Renal cortex interstitium (tissue), 11 donors: ENCODE data around the gene TPST1. TPM values are rescaled to one million over a fixed set of nuclear protein-coding genes. Genes with fewer than 3 reads are reported as not detected.

Experiments
- DNase-seq, 11 donors: peaks; one replicate each; pipeline ENCODE4 v3.0.0-alpha.2; 2013; ENCODE audit warnings: low read depth in 9 of 11, low spot score in 4 of 11; ENCODE audit errors: extremely low read depth in 1 of 11
- polyA plus RNA-seq, 3 donors: library from polyadenylated mRNA; unstranded; fragments of 120-200 nt; gene quantifications; one replicate each; pipeline ENCODE4 v1.2.1, GENCODE V29; 2013; ENCODE audit not compliant: insufficient read length in 3 of 3

The TPST1 gene
- polyA plus RNA-seq, 3 donors, result 40.8 to 43.6 (median 41.8) TPM

DNA sequence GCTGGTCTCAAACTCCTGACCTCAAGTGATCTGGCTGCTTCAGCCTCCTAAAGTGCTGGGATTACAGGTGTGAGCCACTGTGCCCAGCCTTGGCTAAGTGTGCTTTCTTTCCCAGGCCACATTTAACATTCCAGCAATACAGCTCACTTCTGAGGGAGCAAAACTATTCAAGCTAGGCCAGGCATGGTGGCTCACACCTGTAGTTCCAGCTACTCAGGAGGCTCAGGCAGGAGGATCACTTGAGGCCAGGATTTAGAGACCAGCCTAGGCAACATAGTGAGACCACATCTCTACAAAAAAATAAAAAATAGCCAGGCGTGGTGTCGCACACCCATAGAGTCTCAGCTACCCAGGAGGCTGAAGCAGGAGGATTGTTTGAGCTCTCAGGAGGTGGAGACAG, 23.3 kb upstream of the TPST1 start:
- no peak for DNase-seq

GRCh38 chr7:66182920-66183319, 22.2 kb upstream of the TPST1 start:
- DNase-seq, result no peak

- DNase-seq, result no peak
Observed at GRCh38 chr7:66183700-66184099, 21.4 kb upstream of the TPST1 start.

GRCh38 chr7:66185680-66186187, 19.4 kb upstream of the TPST1 start:
- no peak for DNase-seq

GRCh38 chr7:66186991-66187390, 18.1 kb upstream of the TPST1 start:
- no peak for DNase-seq

DNA sequence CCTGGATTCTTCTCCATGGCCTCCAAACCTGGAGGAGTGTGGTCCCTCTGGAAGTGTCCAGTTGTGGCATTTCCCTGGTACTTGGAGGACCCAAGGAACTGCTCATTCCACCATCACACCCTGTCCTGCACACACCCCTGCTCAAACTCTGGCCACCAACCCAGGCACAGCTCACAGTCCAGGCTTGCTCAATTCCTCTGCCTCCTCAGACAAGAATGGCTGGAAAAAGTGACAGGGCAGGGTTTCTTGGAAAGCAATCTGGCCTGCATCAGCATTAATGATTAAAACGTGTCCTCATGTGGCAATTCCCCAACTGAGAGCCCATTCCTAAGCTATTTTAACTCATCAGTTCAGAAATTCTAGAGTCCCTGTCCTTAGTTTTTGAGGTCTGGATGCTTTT, 17.2 kb upstream of the TPST1 start:
- no peak for DNase-seq

DNA sequence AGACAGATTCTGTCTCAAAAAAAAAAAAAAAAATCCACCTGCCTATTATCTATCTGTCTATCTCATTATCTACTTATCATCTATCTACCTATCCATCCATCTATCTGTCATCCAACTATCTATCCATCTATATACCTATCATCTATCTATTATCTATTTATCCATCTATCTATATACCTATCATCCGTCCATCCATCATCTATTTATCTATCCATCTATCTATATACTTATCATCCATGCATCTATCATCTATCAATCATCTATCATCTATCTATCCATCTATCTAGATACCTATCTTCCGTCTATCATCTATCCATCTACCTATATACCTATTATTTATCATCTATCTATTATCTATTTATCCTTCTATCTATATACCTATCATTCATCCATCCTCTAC, 16.5 kb upstream of the TPST1 start:
- DNase-seq, result no peak

GRCh38 chr7:66189695-66190503, 15.2 kb upstream of the TPST1 start:
- no peak for DNase-seq

DNA sequence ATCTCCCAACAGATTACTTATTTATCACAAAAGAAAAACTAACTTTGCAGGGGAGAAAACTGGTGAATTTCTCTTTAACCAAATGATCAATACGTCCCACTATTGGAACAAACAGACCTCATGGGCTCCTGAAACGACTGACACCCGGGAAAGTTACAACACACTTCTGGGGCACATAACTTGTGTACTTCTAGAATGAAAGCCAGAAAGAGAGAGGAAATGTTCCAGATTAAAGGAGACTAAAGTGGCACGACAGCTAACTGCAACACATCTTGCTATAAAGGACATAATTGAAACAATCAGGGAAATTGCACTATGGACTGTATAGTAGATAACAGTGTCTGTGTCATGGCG, 14.7 kb upstream of the TPST1 start:
- DNase-seq, result no peak

DNA sequence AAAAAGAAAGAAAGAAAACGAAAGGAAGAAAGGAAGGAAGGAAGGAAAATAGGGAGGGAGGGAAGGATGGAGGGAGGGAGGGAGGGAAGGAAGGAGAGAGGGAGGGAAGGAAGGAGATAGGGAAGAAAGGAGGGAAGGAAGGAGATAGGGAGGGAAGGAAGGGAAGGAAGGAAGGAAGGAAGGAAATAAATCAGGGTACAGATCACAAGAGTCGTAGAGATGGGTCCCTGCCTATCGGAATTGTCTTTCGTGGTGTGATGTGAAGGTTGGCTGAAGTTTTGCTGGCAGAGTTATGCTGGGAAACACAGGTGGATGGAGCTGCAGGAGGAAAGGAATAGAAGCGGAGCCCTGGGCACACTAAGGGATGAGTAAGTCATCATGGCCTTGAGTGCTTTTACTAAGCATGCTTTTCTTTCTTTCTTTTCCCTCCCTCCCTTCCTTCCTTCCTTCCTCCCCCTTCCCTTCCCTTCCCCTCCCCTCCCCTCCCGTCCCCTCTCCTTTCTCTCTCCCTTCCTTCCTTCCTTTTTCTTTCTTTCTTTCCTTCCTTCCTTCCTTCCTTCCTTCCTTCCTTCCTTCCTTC, 11.9 kb upstream of the TPST1 start:
- DNase-seq, result no peak

GRCh38 chr7:66198469-66198868, 6.7 kb upstream of the TPST1 start:
- no peak for DNase-seq

GRCh38 chr7:66198956-66199355, 6.2 kb upstream of the TPST1 start:
- no peak for DNase-seq

- DNase-seq, result no peak
Observed at GRCh38 chr7:66202441-66202840, 2.7 kb upstream of the TPST1 start.

DNA sequence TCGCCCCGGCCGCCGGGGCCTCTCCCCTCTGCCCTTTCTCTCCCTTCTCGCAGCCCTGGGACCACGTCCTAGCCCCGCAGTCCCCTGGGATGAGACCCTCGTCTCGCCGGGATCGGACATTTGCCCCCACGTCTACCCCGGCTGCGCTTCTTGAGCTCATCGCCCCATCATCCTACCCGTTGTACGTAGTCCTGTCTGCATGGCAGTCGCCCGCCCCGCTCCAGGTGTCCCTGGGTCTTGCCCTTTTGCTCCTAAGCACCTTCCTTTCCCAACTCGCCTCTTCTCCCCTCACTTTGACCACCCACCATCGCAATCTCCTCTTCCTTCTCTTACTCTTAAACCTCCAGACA, 582 bp downstream of the TPST1 start:
- DNase-seq, result peak in 1 of 11 donors; percentile 8

DNA sequence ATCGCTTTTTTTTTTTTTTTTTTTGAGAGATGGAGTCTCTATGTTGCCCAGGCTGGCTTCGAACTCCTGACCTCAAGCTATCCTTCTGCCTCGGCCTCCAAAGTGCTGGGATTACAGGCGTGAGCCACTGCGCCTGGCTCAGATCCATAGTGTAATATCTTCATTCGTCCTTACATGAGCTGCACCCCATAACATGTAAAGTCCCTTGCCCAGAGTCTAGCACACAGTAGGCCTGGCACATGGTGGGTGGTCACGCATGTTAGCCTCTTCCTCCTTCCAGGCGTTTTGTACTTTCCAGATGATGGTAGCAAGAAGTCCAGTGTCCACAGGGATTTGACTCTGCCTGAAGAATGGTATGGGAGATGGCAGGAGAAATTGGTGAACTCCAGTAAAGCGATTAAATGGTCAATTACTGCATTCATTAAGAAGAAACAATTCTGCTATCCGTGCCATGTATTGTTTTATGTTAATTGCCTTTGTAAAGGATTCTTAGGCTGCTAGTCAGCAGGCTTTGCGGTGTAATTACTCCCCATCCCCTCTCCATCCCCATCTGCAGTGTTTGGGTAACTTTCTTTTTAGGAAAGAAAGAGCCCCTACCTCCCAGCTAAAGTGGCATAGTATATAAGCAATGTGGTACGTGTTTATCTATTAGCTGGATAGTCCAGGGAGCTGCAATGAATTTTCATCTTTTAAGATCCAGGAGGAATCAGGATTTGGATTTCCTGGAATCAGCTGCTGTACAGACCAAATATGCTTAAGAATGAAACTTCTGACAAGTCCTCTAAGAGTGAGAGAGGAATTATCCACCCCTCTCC, 1.2 kb downstream of the TPST1 start:
- no peak for DNase-seq

- DNase-seq, result no peak
Observed at GRCh38 chr7:66206934-66207240, 1.8 kb downstream of the TPST1 start.

- DNase-seq, result no peak
Observed at GRCh38 chr7:66207540-66207939, 2.4 kb downstream of the TPST1 start.

- no peak for DNase-seq
Observed at GRCh38 chr7:66211429-66211828, 6.3 kb downstream of the TPST1 start.

GRCh38 chr7:66213637-66214036, 8.5 kb downstream of the TPST1 start:
- DNase-seq, result no peak

DNA sequence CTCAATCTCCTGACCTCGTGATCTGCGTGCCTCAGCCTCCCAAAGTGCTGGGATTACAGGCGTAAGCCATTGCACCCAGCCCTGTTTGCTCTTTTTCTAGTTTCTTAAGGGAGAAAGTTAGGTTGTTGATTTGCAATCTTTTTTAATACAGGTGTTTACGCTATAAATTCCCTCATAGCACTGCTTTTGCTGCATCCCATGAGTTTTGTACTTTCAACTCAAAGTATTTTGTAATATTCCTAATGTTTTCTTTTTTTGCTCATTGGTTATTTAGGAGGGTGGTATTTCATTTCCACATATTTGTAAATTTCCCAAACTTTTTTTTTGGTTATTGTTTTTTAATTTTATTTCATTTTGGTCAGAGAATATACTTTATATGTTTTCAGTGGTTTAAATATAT, 11.6 kb downstream of the TPST1 start:
- no peak for DNase-seq
